ENCODE measurements around the gene SEPTIN7. TPM values are rescaled to one million over a fixed set of nuclear protein-coding genes. Genes with fewer than 3 reads are reported as not detected.

SEPTIN7 gene
- total RNA-seq, 1 experiment from 2014 or later = 219 TPM

DNA sequence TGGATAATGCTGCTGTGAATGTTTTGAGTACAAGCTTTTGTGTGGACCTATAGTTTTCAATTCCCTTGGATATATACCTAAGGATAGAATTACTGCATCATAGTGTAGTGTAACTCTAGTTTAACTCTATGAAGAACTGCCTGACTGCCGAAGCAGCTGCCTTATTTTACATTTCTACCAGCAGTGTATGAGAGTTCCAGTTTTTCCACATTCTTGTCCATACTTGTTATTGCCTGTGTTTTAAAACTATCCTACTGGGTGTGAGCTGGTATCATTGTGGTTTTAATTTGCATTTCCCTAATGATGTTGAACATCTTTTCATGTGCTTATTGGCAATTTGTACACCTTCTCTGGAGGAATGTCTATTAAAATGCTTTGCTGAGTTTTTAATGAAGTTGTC lies 15.7 kb downstream of the SEPTIN7 start:
- peaks cover 100% of the 10 kb centered on the region for H3K79me2 ChIP-seq (ENCODE audit: low read depth)
- 0 out of 2 replicates have a peak, but pooled peaks cover 6% of the 10 kb centered on the region for H3K9me2 ChIP-seq (ENCODE audit: insufficient read depth)
- H3K27ac ChIP-seq = no peak overlapping the region
- DNase-seq = no peak
- BruUV-seq (replicated peaks) = no TSS peak
- H2AFZ ChIP-seq = no peak overlapping the region
- ChIA-PET POLR2A (ENCODE audit: unreplicated experiment) (no interaction called here), CTCF (interaction anchor here (0.6 kb wide), 1 partner anchor 391 kb away, joined by 4 read pairs; no protein-coding TSS in a partner anchor)
- peaks cover 9% of the 10 kb centered on the region; the same call in 1 of the 2 replicates for H3K4me1 ChIP-seq (replicated peaks; ENCODE audit: insufficient read depth)
- no peak overlapping the region for H3K4me3 ChIP-seq
- no peaks in the 10 kb centered on the region for H3K27me3 ChIP-seq (ENCODE audit: insufficient read depth, low read depth)
- H4K20me1 ChIP-seq (ENCODE audit: insufficient read depth) = peaks cover 11% of the 10 kb centered on the region; the same call in 1 of the 2 replicates
- no peak for TF ChIP-seq EZH2 (IDR thresholded peaks at IDR 0.05; ENCODE audit: low read depth)
- TF ChIP-seq, protein P1, sequence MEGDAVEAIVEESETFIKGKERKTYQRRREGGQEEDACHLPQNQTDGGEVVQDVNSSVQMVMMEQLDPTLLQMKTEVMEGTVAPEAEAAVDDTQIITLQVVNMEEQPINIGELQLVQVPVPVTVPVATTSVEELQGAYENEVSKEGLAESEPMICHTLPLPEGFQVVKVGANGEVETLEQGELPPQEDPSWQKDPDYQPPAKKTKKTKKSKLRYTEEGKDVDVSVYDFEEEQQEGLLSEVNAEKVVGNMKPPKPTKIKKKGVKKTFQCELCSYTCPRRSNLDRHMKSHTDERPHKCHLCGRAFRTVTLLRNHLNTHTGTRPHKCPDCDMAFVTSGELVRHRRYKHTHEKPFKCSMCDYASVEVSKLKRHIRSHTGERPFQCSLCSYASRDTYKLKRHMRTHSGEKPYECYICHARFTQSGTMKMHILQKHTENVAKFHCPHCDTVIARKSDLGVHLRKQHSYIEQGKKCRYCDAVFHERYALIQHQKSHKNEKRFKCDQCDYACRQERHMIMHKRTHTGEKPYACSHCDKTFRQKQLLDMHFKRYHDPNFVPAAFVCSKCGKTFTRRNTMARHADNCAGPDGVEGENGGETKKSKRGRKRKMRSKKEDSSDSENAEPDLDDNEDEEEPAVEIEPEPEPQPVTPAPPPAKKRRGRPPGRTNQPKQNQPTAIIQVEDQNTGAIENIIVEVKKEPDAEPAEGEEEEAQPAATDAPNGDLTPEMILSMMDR (conservative IDR thresholded peaks at IDR 0.05) = no peak
- peaks cover 5% of the 10 kb centered on the region; the same call in 1 of the 2 replicates for H3K36me3 ChIP-seq (ENCODE audit: low read depth)
- H3F3A ChIP-seq (ENCODE audit: insufficient read depth, low read depth) = no peaks in the 10 kb centered on the region
- H3K4me2 ChIP-seq = peak overlapping the region; percentile 4; the same call in 1 of the 2 replicates
- intact Hi-C loops (cut with micrococcal nuclease; ENCODE audit: unreplicated experiment) = no loop called here
- H3K9me3 ChIP-seq (ENCODE audit: insufficient read depth, low read depth) = peaks cover 24% of the 10 kb centered on the region

DNA sequence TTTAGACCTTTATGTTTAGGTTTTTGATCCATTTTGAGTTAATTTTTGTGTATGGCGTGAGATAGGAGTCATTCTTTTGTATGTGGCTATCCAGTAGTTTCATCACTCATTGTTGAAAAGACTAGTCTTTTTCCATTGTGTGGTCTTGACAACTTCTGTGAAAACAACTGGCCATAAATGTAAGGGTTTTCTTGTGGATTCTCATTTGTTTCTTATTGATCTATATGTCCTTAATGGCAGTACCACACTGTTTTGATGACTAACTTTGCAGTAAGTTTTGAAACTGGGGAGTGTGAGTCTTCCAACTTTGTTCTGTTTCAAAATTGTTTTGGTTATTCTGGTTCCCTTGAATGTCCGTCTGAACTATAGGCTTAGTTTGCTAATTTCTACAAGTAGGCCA lies 16.3 kb downstream of the SEPTIN7 start:
- peaks cover 11% of the 10 kb centered on the region for H4K20me1 ChIP-seq (ENCODE audit: insufficient read depth)
- H3K4me2 ChIP-seq = no peak overlapping the region
- H2AFZ ChIP-seq = no peak overlapping the region
- peaks cover 24% of the 10 kb centered on the region for H3K9me3 ChIP-seq (ENCODE audit: insufficient read depth, low read depth)
- no peak overlapping the region for H3K27ac ChIP-seq
- H3K4me3 ChIP-seq = no peak overlapping the region
- no peaks in the 10 kb centered on the region for H3F3A ChIP-seq (ENCODE audit: insufficient read depth, low read depth)
- 0 out of 2 replicates have a peak, but pooled peaks cover 6% of the 10 kb centered on the region for H3K9me2 ChIP-seq (ENCODE audit: insufficient read depth)
- no TSS peak for BruUV-seq (replicated peaks)
- DNase-seq = no peak
- peaks cover 9% of the 10 kb centered on the region; the same call in 1 of the 2 replicates for H3K4me1 ChIP-seq (replicated peaks; ENCODE audit: insufficient read depth)
- CTCF ChIA-PET = no interaction called here
- H3K79me2 ChIP-seq (ENCODE audit: low read depth) = peaks cover 100% of the 10 kb centered on the region
- no peaks in the 10 kb centered on the region for H3K27me3 ChIP-seq (ENCODE audit: insufficient read depth, low read depth)
- intact Hi-C loops (cut with micrococcal nuclease; ENCODE audit: unreplicated experiment) = no loop called here
- POLR2A ChIA-PET (ENCODE audit: unreplicated experiment) = no interaction called here
- TF ChIP-seq, protein P1 (conservative IDR thresholded peaks at IDR 0.05) = no peak
- TF ChIP-seq EZH2 (IDR thresholded peaks at IDR 0.05; ENCODE audit: low read depth) = no peak
- H3K36me3 ChIP-seq (ENCODE audit: low read depth) = peaks cover 5% of the 10 kb centered on the region; the same call in 1 of the 2 replicates

DNA sequence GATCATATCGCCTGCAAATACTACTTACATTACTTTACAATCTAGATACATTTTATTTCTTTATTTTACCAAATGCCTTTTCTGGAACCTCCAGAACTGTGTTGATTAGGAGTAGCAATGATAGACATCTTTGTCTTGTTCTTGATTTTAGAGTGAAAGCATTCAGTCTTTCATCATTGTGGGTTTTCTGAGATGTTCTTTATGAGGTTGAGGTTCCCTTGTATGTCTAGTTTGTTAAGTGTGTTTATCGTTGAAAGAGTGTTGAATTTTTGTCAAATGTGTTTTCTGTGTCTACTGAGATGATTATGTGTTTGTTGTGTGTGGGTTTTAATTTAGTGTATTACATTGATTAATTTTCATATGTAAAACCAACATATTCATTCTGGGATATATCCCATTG lies 17.1 kb downstream of the SEPTIN7 start:
- DNase-seq = no peak
- no peak overlapping the region for H2AFZ ChIP-seq
- BruUV-seq (replicated peaks) = no TSS peak
- 0 out of 2 replicates have a peak, but pooled peaks cover 6% of the 10 kb centered on the region for H3K9me2 ChIP-seq (ENCODE audit: insufficient read depth)
- no peak overlapping the region for H3K27ac ChIP-seq
- peaks cover 5% of the 10 kb centered on the region; the same call in 1 of the 2 replicates for H3K36me3 ChIP-seq (ENCODE audit: low read depth)
- no peak overlapping the region for H3K4me2 ChIP-seq
- intact Hi-C loops (cut with micrococcal nuclease; ENCODE audit: unreplicated experiment) = no loop called here
- peaks cover 9% of the 10 kb centered on the region; the same call in 1 of the 2 replicates for H3K4me1 ChIP-seq (replicated peaks; ENCODE audit: insufficient read depth)
- H4K20me1 ChIP-seq (ENCODE audit: insufficient read depth) = peaks cover 11% of the 10 kb centered on the region
- TF ChIP-seq EZH2 (IDR thresholded peaks at IDR 0.05; ENCODE audit: low read depth) = no peak
- TF ChIP-seq, protein P1 (conservative IDR thresholded peaks at IDR 0.05) = no peak
- ChIA-PET POLR2A (ENCODE audit: unreplicated experiment) (no interaction called here), CTCF (no interaction called here)
- H3K27me3 ChIP-seq (ENCODE audit: insufficient read depth, low read depth) = no peaks in the 10 kb centered on the region
- peaks cover 24% of the 10 kb centered on the region for H3K9me3 ChIP-seq (ENCODE audit: insufficient read depth, low read depth)
- H3K79me2 ChIP-seq (ENCODE audit: low read depth) = peaks cover 100% of the 10 kb centered on the region
- no peak overlapping the region for H3K4me3 ChIP-seq
- no peaks in the 10 kb centered on the region for H3F3A ChIP-seq (ENCODE audit: insufficient read depth, low read depth)

Measured in PC-9 (cell line).